Measurements from ENCODE around the gene ZNF239.
"Not testable (repeated sequence)": the region's sequence is repeated elsewhere in the genome, so short reads cannot be mapped to it uniquely, and the experiment has no call there.

ZNF239 gene

DNA sequence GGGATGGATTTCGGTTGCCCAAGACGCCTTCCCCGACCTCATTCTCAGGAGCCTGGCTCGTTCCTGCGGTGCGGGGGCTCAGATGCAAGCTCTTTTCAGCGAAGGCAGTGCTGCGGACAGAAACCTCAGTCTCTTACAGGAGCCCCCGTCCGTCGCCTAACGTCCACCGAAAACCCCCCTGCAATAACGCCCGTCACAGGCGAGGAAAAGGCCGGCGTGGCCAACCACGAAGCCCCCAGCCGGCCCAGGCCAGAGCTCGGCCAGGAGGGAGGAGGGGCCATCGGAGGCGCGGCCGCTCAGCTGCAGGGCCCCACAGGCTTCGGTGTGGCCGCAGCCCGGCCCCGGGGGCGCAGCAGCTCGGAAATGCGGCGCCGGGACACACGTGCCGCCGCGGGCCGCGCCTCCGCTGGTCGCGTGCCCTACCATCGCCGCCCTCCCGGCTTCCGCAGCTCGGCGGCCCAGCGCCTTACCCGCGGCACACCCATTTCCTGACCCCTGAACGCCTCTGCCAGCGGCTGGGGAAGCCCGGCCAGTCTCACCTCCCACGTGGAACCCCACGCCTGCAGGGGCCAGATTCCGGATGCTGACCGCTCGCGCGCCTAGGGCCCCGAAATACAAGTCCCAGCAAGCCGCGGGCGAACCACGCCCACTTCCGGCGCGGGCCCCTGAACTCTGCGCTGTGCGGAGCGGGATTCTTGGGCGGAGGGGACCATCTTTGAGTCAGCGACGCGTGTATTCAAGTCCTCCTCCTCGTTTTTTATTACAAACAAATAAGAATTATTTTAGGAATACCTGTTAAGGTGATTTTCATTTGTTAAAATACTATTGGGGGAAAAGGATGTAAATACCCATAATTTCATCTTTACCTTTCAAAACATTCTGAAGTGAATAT, at the start of gene ZNF239:
Gene ZNF239, minus strand, starts transcription at position 616 of the 892 bp plus-strand sequence. CDS start 16,537 bp downstream, outside the sequence.
- DNase-seq, result no peak

- no peak for DNase-seq
Measured at GRCh38 chr10:43623351-43623750, 48.9 kb upstream of the ZNF239 start.

DNA sequence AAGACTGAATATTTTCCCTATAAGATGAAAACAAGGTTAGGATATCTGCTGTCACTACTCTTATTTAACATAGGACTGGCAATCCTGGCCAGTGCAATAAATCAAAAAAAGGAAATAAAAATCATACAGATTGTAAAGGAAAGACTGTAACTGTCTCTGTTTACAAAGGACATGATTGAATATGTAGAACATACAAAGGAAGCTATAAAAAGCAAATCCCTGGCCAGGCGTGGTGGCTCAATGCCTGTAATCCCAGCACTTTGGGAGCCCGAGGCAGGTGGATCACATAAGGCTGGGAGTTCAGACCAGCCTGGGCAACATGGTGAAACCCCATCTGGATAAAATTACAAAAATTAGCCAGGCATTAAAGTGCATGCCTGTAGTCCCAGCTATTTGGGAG, 47.6 kb upstream of the ZNF239 start:
- no peak for DNase-seq

- no peak for DNase-seq
Measured at GRCh38 chr10:43619368-43619767, 45.0 kb upstream of the ZNF239 start.

- DNase-seq, result no peak
Measured at GRCh38 chr10:43616697-43617370, 42.4 kb upstream of the ZNF239 start.

DNA sequence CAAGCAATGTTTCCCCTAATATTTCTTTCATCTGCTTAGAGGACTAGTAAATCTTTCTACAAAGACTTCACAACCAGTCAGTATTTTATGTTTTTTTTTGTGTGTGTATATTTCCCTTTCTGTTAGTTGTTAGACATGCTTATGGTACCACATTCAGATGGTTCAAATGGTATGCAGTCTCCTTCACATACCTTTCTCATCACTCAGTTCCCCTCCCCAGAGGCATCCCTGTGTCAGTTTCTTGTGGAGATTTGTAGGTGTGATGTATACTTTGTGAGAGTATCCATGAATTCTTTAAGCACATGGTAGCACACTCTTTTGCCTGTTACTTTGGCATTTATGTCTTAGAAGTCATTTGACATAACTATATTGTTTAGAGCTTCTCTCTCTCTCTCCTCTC, 36.2 kb upstream of the ZNF239 start:
- no peak for DNase-seq

- no peak for DNase-seq
Measured at GRCh38 chr10:43607199-43607573, 32.8 kb upstream of the ZNF239 start.

- DNase-seq, result no peak
Measured at GRCh38 chr10:43606323-43607198, 32.1 kb upstream of the ZNF239 start, which contains the start of gene ZNF485. ZNF485 (plus strand) TSS chr10:43606438; CDS start chr10:43607051, 613 bp downstream.

DNA sequence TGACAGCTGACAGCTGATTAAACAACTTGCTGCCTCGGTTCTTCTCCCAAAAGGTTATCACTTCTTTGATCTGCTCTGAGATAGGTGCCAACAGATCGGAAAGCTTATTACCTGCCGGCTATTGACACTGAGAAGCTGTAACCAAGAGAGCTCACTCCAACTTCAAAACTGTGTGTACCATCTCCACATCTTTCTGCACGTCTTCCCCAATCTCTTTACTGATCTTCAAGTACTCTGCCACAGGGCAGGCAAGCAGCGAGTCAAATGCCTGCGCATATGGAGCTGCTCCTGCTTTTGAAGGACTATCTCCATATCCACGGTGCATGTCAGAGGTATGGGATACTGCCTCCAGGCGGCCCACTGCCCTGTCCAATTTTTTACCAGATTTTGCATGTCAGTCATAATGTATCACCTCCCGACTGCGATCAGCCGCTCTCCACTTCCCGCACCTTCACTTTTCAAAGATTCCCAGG, 31.5 kb upstream of the ZNF239 start:
- DNase-seq, result no peak

DNA sequence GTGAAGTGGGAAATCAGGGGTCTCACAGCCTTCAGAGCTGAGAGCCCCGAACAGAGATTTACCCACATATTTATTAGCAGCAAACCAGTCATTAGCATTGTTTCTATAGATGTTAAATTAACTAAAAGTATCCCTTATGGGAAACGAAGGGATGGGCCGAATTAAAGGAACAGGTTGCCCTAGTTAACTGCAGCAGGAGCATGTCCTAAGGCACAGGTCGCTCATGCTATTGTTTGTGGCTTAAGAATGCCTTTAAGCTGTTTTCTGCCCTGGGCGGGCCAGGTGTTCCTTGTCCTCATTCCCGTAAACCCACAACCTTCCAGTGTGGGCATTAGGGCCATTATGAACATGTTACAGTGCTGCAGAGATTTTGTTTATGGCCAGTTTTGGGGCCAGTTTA, 27.2 kb upstream of the ZNF239 start:
- DNase-seq, result not testable (repeated sequence)

DNA sequence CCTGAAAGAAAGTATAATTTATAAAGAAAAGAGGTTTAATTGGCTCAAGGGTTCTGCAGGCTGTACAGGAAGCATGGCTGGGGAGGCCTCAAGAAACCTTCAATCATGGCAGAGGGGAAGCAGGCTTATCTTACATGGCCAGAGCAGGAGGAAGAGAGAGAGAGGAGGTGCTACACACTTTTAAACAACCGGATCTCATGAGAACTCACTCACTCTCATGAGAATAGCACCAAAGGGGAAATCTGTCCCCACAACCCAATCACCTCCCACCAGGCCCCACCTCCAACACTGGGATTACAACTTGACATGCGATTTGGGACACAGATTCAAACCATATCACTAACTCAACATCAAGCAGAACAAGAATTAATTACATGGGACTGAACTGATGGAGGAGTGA, 24.9 kb upstream of the ZNF239 start:
- no peak for DNase-seq

DNA sequence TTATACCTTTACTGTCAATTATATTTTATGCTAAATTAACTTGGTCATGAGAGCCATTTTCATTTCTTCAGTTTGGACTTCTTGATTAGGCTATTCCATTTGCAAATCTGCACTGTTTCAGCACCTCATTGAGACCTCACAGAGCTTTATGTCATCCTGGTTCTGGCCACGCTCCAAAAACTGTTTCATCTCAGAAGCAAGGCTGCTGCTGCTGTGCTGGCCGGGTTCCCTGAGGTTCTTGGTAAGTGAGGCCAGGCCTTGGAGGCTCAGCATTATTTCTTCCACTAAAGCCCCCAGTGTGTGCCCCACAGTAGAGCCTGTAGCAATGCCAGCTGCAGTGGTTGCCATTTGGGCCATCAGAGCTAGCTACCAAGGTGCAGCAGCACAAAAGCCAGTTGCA, 24.0 kb upstream of the ZNF239 start:
- no peak for DNase-seq

- DNase-seq, result no peak
Measured at GRCh38 chr10:43596546-43596945, 22.1 kb upstream of the ZNF239 start.

DNA sequence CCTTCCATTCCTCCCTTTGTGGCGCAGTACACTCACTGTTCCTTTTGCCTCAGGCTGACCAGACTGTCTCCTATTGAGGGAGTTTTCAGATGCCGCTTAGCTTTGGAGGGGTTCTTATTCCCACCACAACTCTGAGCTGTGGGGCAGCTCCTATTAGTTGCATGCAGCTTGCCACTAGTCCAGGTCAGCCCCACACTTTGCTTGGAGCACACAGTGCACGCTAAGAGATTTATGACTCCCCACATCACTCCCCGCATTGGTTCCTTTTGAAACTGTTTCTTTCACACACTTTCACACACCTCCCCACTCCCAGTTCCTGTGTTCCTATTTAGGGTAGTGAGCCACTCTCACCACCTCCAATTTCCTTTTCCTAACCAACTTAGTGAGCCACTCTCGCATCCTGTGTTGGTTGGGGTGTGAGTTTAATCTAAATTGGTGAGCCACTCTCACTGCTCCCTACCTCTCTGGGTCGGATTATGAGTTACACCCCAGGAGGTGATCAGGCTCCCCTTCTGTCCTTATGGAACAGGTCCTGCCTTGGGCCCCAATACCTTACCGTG, 21.4 kb upstream of the ZNF239 start:
- DNase-seq, result no peak

DNA sequence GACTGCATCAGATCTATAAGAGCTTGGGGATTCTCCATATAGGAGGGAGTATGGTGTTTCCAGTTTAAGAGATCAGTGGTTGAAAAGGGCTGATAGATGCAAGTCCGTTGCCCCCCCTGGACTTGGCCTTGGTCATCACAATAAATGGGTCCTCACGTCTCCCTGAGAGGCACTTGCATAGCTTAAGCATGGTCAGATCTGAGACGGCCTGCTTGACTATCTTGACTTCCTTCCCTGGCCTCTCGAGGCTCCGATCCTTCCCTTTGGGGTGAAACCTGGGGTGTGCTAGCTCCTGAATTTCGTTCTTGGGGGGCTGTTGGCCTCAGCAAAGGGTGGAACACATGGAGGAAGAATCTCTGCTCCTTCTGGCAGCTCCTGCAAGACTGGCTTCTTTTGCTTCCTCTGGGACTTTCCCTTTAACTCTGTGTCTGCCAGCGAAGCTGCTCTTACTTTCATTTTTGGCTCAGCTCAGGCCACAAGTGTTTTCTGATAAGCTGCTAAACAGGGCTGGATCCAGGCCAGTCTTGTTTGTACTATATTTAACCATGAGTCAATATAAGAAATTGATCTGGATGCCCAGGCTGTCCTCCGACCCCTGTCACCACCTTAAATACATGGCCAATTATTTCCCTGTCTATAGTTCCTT, 20.7 kb upstream of the ZNF239 start:
- DNase-seq, result no peak

- DNase-seq, result no peak
Measured at GRCh38 chr10:43591303-43591904, 17.0 kb upstream of the ZNF239 start.

- DNase-seq, result not testable (repeated sequence)
Measured at GRCh38 chr10:43586730-43587115, 12.3 kb upstream of the ZNF239 start.

GRCh38 chr10:43585981-43586729, 11.7 kb upstream of the ZNF239 start:
- DNase-seq, result no peak

GRCh38 chr10:43585046-43585445, 10.6 kb upstream of the ZNF239 start:
- DNase-seq, result no peak

DNA sequence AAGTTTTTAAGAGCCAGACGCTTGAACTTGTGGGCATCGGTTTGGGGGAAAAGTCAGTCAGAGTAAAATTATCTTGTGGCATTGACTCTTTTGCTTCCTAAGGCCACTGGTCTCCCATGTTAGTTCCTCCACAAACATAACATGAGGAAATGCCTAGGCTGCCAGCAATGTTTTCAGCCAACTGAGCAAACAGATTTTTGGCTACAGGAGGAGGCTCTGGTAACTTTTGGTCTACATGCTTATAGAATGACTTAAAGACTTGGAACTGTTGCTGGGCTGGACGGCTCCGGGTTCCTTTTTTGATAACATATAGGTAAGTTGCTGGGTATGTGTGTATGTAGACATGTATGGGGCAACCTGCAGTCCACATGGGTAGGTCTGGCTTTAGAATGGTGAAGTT, 9.6 kb upstream of the ZNF239 start:
- no peak for DNase-seq

- DNase-seq, result no peak
Measured at GRCh38 chr10:43576580-43576979, 2.2 kb upstream of the ZNF239 start.
